ENCODE results near the gene MAPKBP1.
A peak's percentile ranks its signal among the peaks of the same experiment; 100 is the strongest.

GRCh38 chr15:41811432-41812195 is 37.3 kb downstream of the MAPKBP1 start:
- TF ChIP-seq JUN (IDR thresholded peaks at IDR 0.05; ENCODE audit: low read depth, low read length) = no peak
- peak; percentile 82 to 89 (median 83) for TF ChIP-seq CTCF (IDR thresholded peaks at IDR 0.05; ENCODE audit: control extremely low read depth in 1 of 3, insufficient read depth in 1 of 3, low read depth in 1 of 3, low read length in 3 of 3)
- TF ChIP-seq POLR2A (IDR thresholded peaks at IDR 0.05; ENCODE audit: control extremely low read depth in 1 of 2, low read depth in 2 of 2, low read length in 2 of 2) = no peak
- no peak for TF ChIP-seq EGR1 (IDR thresholded peaks at IDR 0.05; ENCODE audit: borderline replicate concordance, low read depth, low read length)
- no peak for TF ChIP-seq USF2 (IDR thresholded peaks at IDR 0.05; ENCODE audit: low read length)
- no peak for TF ChIP-seq BRCA1 (IDR thresholded peaks at IDR 0.05; ENCODE audit: low read depth, low read length)
- no peak for TF ChIP-seq EZH2 (IDR thresholded peaks at IDR 0.05; ENCODE audit: low read depth, low read length, severe bottlenecking)
- TF ChIP-seq GABPA (IDR thresholded peaks at IDR 0.05; ENCODE audit: borderline replicate concordance, insufficient read depth, low read length) = no peak

Data from H1 (cell line).